HepG2 (cell line): Measurements from ENCODE around the gene CORO7. TPM values are rescaled to one million over a fixed set of nuclear protein-coding genes. Genes with fewer than 3 reads are reported as not detected.

Experiments used
- GATAD1 ChIP-seq: IDR thresholded peaks from 2 replicates; pipeline ENCODE4 v1.6.1; 2016; ENCODE audit warnings: missing genetic modification reagents, missing compliant biosample characterization
- HNF4A ChIP-seq: sonication (generic); formaldehyde crosslinking; IDR thresholded peaks from 2 replicates; pipeline ENCODE4 v1.4.0; 2020; ENCODE audit warnings: missing genetic modification reagents
- KDM4B ChIP-seq: sonication (generic); formaldehyde crosslinking; IDR thresholded peaks from 2 replicates; pipeline ENCODE4 v1.4.0; 2020; ENCODE audit warnings: missing genetic modification reagents
- MXD4 ChIP-seq: IDR thresholded peaks from 2 replicates; pipeline ENCODE4 v1.6.1; 2016; ENCODE audit warnings: mild to moderate bottlenecking, missing biosample characterization, missing genetic modification reagents
- NFE2L1 ChIP-seq: sonication (generic); formaldehyde crosslinking; IDR thresholded peaks from 2 replicates; pipeline ENCODE4 v1.4.0; 2020; ENCODE audit warnings: missing genetic modification reagents, mild to moderate bottlenecking, borderline replicate concordance
- NR2F2 ChIP-seq: IDR thresholded peaks from 2 replicates; pipeline ENCODE4 v1.6.1; 2012; ENCODE audit warnings: low read depth, inconsistent platforms, borderline replicate concordance
- PRDM10 ChIP-seq: sonication (generic); formaldehyde crosslinking; IDR thresholded peaks from 2 replicates; pipeline ENCODE4 v1.4.0; 2020; ENCODE audit warnings: low read depth, missing genetic modification reagents
- SMAD9 ChIP-seq: sonication (generic); formaldehyde crosslinking; IDR thresholded peaks from 2 replicates; pipeline ENCODE4 v1.5.1; 2020; ENCODE audit warnings: mild to moderate bottlenecking, missing genetic modification reagents
- SRF ChIP-seq: IDR thresholded peaks from 2 replicates; pipeline ENCODE4 v1.6.1; 2011; ENCODE audit warnings: mild to moderate bottlenecking, low read depth, low read length, moderate library complexity
- ZNF251 ChIP-seq: sonication (generic); formaldehyde crosslinking; IDR thresholded peaks from 2 replicates; pipeline ENCODE4 v1.9.0; 2021; ENCODE audit warnings: mild to moderate bottlenecking, missing genetic modification reagents
- ZNF558 ChIP-seq: sonication (generic); formaldehyde crosslinking; IDR thresholded peaks from 2 replicates; pipeline ENCODE4 v1.9.0; 2022; ENCODE audit warnings: mild to moderate bottlenecking, missing genetic modification reagents, borderline replicate concordance
- ZNF589 ChIP-seq: sonication (generic); formaldehyde crosslinking; conservative IDR thresholded peaks from 2 replicates; pipeline ENCODE4 v1.8.0; 2022; ENCODE audit warnings: mild to moderate bottlenecking, moderate library complexity, missing genetic modification reagents
- ZNF75D ChIP-seq: sonication (generic); formaldehyde crosslinking; IDR thresholded peaks from 2 replicates; pipeline ENCODE4 v1.8.1; 2023; ENCODE audit warnings: missing genetic modification reagents, mild to moderate bottlenecking, borderline replicate concordance
- polyA plus RNA-seq, 8 experiments: library from polyadenylated mRNA; depleted of rRNA in 3 of 8; stranded (reverse) in 7 of 8; unstranded in 1 of 8; fragments of >200 nt; fragmentation: Illumina TruSeq in 4 of 8; extraction: Trizol in 4 of 8; gene quantifications; 2 replicates each; pipeline versions ENCODE4 v1.2.1 to v1.2.3, GENCODE V29; 2011 to 2016; ENCODE audit warnings: low read depth in 4 of 8, missing spikeins in 1 of 8, mixed read lengths in 1 of 8; ENCODE audit not compliant: insufficient read depth in 1 of 8
- total RNA-seq, 5 experiments: library from RNA; depleted of rRNA; stranded (reverse); fragments of >200 nt; fragmentation: Illumina TruSeq; extraction: Trizol; gene quantifications; 2 replicates each; pipeline ENCODE4 v1.2.3, GENCODE V29; 2016; ENCODE audit warnings: low read depth in 1 of 5
- TF ChIP-seq, protein P1 (sequence below), 2 experiments: sonication (generic) in 1 of 2; formaldehyde crosslinking in 1 of 2; IDR thresholded peaks; 2 replicates each; pipeline versions ENCODE4 v1.6.1 to v1.9.0; 2014 to 2022; ENCODE audit warnings: antibody characterized with exemption in 1 of 2, borderline replicate concordance in 1 of 2, inconsistent platforms in 1 of 2, low read depth in 1 of 2, missing genetic modification reagents in 1 of 2
- TF ChIP-seq, protein P2 (sequence below): sonication (generic); formaldehyde crosslinking; IDR thresholded peaks from 2 replicates; pipeline ENCODE4 v1.4.0; 2020; ENCODE audit warnings: mild to moderate bottlenecking, missing genetic modification reagents

The CORO7 gene
- total and polyA plus RNA-seq, 2 of the 13 experiments (the other 11 are each of a cell fraction or from before 2014, with no cell fraction given): 9.9 to 14.3 TPM

DNA sequence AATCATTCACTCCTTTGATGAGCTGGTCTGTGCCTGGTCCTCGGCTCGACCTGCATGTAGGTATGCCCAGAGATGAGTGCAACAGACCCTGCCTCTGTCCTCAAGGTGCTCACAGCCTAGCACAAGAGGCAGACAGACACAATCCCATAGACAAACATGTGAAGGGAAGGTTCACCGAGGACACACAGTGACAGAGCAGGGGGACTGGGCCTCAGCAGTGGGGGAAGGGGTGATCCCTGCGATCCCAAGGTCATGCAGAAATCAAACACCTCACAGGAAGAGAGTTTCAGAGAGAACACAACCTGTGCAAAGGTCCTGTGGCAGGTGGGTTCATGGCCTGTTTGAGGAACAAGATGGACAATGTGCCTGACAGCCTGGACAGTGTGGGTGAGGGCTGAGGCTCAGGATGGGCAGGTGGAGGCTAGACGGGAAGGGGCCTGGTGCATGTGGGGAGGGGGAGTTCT is 49.0 kb downstream of the CORO7 start (continued):
- TF ChIP-seq PRDM10 (CRISPR knock-in tag): no peak
- no peak for TF ChIP-seq NFE2L1 (CRISPR knock-in tag)
- TF ChIP-seq, protein P1, sequence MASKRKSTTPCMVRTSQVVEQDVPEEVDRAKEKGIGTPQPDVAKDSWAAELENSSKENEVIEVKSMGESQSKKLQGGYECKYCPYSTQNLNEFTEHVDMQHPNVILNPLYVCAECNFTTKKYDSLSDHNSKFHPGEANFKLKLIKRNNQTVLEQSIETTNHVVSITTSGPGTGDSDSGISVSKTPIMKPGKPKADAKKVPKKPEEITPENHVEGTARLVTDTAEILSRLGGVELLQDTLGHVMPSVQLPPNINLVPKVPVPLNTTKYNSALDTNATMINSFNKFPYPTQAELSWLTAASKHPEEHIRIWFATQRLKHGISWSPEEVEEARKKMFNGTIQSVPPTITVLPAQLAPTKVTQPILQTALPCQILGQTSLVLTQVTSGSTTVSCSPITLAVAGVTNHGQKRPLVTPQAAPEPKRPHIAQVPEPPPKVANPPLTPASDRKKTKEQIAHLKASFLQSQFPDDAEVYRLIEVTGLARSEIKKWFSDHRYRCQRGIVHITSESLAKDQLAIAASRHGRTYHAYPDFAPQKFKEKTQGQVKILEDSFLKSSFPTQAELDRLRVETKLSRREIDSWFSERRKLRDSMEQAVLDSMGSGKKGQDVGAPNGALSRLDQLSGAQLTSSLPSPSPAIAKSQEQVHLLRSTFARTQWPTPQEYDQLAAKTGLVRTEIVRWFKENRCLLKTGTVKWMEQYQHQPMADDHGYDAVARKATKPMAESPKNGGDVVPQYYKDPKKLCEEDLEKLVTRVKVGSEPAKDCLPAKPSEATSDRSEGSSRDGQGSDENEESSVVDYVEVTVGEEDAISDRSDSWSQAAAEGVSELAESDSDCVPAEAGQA (IDR thresholded peaks at IDR 0.05; ENCODE audit: low read depth): no peak
- TF ChIP-seq, protein P1 (CRISPR knock-in tag; IDR thresholded peaks at IDR 0.05; ENCODE audit: borderline replicate concordance): no peak
- no peak for TF ChIP-seq SMAD9 (CRISPR knock-in tag)
- no peak for TF ChIP-seq SRF
- TF ChIP-seq ZNF558 (CRISPR knock-in tag): no peak
- TF ChIP-seq KDM4B (CRISPR knock-in tag): no peak
- peak; percentile 84; the same call in 1 of the 2 replicates for TF ChIP-seq HNF4A (CRISPR knock-in tag)
- TF ChIP-seq NR2F2: no peak
- TF ChIP-seq, protein P2, sequence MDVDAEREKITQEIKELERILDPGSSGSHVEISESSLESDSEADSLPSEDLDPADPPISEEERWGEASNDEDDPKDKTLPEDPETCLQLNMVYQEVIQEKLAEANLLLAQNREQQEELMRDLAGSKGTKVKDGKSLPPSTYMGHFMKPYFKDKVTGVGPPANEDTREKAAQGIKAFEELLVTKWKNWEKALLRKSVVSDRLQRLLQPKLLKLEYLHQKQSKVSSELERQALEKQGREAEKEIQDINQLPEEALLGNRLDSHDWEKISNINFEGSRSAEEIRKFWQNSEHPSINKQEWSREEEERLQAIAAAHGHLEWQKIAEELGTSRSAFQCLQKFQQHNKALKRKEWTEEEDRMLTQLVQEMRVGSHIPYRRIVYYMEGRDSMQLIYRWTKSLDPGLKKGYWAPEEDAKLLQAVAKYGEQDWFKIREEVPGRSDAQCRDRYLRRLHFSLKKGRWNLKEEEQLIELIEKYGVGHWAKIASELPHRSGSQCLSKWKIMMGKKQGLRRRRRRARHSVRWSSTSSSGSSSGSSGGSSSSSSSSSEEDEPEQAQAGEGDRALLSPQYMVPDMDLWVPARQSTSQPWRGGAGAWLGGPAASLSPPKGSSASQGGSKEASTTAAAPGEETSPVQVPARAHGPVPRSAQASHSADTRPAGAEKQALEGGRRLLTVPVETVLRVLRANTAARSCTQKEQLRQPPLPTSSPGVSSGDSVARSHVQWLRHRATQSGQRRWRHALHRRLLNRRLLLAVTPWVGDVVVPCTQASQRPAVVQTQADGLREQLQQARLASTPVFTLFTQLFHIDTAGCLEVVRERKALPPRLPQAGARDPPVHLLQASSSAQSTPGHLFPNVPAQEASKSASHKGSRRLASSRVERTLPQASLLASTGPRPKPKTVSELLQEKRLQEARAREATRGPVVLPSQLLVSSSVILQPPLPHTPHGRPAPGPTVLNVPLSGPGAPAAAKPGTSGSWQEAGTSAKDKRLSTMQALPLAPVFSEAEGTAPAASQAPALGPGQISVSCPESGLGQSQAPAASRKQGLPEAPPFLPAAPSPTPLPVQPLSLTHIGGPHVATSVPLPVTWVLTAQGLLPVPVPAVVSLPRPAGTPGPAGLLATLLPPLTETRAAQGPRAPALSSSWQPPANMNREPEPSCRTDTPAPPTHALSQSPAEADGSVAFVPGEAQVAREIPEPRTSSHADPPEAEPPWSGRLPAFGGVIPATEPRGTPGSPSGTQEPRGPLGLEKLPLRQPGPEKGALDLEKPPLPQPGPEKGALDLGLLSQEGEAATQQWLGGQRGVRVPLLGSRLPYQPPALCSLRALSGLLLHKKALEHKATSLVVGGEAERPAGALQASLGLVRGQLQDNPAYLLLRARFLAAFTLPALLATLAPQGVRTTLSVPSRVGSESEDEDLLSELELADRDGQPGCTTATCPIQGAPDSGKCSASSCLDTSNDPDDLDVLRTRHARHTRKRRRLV (CRISPR knock-in tag): no peak
- TF ChIP-seq ZNF251: no peak
- no peak for TF ChIP-seq MXD4
- TF ChIP-seq ZNF75D (CRISPR knock-in tag): no peak
- TF ChIP-seq GATAD1 (CRISPR knock-in tag): no peak
- no peak for TF ChIP-seq ZNF589 (CRISPR knock-in tag)
